Astrocyte of the spinal cord (primary cell): ENCODE measurements around the gene CCDC183.

Experiments
- DNase-seq: peaks from one replicate; pipeline ENCODE4 v3.0.0; 2011; ENCODE audit warnings: low read depth, low spot score
- H3K4me3 ChIP-seq: 2 replicates; pipeline ENCODE4 v1.5.1; 2011; ENCODE audit warnings: low read depth, mild to moderate bottlenecking, low read length, moderate library complexity
- CTCF ChIP-seq: IDR thresholded peaks from 2 replicates; pipeline ENCODE4 v1.5.1; 2012; ENCODE audit warnings: low read depth, mild to moderate bottlenecking, low read length, inconsistent platforms
- in situ Hi-C: cut with HindIII; loops from 2 replicates; pipeline ENCODE4 v1.10.0; 2017; ENCODE audit warnings: low sequenced_read_pairs

CCDC183 gene

DNA sequence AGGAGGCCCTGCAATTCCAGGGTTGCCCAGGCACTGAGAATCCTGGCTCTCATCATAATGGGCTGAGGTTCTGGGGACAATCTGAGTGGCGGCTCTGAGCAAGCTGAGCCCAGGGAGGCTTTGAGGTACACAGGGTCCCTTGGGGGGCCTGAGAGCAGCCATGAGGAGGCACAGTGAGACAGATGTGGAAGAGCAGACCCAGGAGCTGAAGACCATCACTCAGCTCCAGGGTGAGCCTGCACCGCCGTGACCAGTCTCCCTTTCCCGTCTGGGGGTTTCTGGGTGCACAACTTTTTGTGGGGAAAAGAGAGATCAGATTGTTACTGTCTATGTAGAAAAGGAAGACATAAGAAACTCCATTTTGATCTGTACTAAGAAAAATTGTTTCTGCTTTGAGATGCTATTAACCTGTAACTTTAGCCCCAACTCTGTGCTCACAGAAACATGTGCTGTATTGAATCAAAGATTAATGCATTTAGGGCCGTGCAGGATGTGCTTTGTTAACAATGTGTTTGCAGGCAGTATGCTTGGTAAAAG is at the start of gene CCDC183:
CCDC183 (plus strand) TSS at position 101 of the 537 bp plus-strand sequence; CDS start at position 161, 60 bp downstream.
- no peak within 1 kb of the TSS for H3K4me3 ChIP-seq
- no peak for DNase-seq
- in situ Hi-C loops = no loop called here
- no peak for TF ChIP-seq CTCF

DNA sequence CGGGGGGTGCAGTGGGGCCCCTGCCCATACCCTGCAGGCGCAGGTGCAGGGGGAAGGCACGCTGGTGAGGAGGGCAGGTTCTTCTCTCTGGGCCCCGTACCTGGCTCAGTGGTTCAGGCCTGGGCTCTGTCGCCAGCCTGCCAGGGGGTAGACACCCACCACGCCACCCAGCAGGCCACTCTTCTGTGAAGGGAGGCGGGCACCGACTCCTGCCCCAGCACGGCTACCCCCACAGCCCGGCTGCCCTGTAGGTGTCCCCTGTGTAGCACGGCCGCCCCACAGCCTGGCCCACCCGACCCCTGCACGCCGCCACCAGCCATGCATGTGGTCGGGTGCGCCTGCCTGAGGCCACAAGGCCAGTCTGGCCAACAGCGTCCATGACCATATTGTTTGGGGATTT is 49.5 kb upstream of the CCDC183 start:
- in situ Hi-C loops = no loop called here
- no peak overlapping the region for H3K4me3 ChIP-seq
- TF ChIP-seq CTCF = no peak
- no peak for DNase-seq

- TF ChIP-seq CTCF = no peak
- in situ Hi-C loops = no loop called here
- DNase-seq = no peak
- H3K4me3 ChIP-seq = no peak overlapping the region
Observed at GRCh38 chr9:136747161-136748060, 48.7 kb upstream of the CCDC183 start.

- no peak within 1 kb of the TSS for H3K4me3 ChIP-seq
- in situ Hi-C loops = no loop called here
- no peak for DNase-seq
- TF ChIP-seq CTCF = no peak
Observed at GRCh38 chr9:136748201-136748600, 47.9 kb upstream of the CCDC183 start, which contains the start of gene LCN6. TSS of gene LCN6 (minus strand) at chr9:136748525. CDS start at chr9:136748483, 42 bp downstream.

DNA sequence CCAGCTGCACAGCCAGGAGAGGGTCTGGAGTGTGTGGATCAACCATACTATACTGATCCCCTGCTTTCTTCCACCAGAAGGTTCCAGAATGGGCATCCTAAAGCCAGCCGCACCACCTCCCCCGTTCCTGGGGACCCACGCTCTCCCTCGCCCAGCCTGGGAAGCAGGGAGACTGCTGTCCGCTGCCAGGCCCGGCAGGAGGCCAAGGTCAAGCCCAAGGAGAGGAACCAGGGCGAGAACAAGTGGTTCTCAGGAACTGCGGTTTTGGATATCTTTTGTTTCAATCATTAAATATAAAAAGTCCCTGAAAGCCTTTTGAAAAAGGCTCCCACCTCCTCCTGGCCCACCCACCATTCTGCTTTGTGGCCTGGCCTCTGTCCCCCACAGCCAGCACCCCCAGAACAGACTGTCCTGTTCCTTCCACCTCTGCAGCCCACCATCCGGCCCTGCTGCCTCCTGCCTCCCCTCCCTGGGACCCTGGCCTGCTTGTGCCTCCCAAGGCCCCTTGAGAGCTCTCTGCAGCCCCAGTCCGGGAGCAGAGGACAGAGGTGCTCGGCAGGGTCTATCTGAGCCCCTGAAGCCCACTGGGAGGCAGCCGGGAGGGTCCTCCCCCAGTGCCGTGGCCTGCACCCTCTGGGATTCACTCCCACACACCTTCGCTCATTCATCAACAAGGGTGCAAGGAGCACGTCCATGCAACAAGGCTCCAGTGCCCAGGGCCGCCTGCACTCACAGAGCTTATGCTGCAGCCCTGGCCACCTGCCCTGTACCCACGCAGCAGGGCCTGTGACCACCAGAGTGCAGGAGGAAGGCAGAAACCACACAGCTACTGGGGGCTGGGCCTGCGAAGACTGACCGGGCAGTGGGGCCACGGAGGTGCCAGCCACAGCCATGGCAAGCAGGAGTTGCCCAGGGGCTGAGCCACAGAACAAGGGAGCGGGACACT is 47.2 kb upstream of the CCDC183 start:
- TF ChIP-seq CTCF = no peak
- in situ Hi-C loops = no loop called here
- no peak overlapping the region for H3K4me3 ChIP-seq
- DNase-seq = no peak

GRCh38 chr9:136750526-136750925 is 45.6 kb upstream of the CCDC183 start:
- no peak overlapping the region for H3K4me3 ChIP-seq
- in situ Hi-C loops = no loop called here
- no peak for DNase-seq
- TF ChIP-seq CTCF = no peak
